ENCODE results near the gene MAP1A.

The MAP1A gene

DNA sequence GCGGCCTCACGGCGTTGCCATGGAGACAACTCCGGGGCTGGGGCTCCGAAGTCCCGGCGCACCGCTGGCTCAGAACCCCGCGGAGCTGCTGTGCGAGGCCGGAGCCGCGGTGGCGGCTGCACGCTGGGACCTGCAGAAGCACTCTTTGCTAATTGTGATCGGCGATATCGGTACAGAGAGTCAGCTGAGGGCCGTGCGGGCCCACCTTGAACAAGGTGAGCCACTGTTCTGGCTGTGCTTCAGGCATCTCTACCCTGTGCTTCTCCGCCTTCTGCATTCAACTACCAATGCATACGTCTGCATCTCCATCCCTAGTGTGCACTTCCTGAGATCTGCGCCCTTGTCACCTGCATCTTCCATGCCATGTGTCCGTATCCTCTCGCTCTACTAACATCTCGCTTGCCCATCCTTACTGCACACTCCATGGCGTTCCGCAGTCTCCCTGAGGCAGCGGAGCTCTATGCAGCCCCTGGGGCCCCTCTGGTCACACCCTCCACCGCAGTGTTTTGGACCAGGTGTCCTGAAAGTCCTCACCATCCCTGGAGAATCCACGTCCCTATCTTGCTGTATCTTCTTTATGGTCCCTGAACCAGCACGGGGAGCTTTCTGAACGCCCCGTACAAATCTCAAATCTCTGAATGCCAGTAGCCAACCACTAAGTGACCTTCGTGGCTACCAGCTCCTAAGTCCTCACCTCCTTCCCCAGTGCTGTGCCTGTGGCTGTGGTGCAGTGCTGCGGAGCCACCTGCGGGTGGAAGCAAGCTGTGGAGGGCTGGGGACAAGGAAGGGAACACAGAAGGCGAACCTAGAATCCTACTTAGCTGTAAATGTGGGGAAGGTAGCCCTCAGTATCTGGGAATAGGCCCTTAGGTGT is 6.2 kb upstream of the MAP1A start:
- DNase-seq, result no peak

DNA sequence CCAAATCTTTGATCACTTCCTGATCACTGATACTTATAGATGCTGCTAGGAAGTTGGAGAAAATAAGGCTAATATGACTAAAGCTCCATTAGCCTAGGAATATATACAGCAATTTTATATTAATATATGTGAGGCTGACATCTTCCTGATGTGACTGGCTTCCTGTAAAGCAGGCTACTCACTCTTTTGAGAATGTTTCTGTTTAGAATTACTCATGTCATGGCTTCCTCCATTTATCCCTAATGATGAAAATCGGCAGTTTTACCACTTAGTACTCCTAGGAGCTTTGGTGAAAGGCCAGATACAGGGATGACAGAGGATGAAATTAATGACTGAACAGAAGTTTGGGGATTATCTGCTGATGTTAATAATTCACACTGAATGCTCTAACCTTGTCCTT is 3.9 kb upstream of the MAP1A start:
- no peak for DNase-seq

DNA sequence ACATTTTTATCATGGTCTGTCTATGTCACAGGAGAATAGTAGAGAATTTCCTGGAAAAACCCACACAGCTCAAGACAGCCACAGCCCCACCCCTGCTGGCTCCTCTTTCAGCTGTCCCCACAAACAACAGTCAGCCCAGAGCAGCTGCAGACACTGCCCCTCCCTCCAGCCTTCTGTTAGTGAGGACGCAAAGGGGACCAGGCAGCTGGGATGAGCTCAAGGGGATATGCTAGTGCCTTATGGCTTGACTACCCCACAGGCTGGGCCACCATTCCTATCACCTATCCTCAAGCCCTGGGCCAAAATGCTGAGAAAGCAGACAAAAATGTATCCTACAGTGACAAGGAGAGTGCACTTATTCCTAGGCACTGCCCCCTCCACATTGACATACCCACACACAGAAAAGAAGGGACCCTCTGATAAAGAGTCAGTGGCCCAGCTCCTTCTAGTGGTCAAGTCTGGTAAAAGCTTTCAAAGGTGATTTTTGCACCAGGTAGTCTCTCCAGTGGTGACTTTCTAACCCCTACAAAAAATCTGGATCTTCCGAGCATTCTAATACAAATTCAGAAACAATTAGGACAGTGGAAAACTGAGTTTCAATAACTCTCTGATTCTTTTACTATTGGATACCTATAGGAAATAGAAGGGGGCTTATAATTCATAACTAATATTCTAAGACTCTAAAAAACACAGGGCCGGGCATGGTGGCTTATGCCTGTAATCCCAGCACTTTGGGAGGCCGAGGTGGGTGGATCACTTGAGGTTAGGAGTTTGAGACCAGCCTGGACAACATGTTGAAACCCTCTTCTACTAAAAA is 3.0 kb upstream of the MAP1A start:
- no peak for DNase-seq

DNA sequence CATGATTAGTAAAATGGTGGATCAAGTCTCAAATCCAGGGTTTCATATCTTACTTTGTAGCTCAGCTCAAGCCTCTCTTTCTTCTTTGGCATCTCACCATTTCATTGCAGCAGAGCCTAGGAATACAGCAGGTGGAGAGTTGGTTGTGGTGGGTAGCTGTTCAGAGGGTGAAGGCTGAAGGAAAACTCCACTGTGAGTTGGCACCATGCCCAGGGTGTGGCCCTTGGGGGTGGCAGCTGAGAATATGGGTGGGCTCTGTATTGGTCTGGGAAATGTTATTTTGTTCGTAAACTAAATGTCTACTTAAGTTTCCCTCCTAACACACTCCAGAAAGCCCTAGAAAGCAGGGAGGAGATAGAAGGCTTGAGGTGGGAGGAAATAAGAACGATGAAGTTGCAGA is 1.7 kb upstream of the MAP1A start:
- DNase-seq, result no peak

DNA sequence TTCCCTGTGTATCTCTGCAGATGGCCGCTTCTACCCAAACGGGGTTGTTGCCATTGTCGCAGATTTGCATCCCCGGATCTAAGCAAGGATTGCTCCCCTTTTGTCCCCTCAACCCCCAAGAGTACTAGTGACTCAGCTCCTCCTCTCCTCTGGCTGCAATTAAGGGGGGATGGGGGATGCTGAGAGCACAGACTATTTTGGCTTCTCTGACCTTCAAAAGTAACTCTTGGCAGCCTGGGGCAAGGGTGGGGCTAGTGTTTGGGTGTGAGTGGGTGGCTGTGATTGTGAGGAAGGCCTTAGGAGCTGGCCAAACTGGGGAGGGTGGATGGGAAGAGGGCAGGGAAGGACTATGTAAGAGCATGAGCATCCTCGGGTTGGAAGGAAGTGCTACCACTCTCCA is 1.2 kb upstream of the MAP1A start:
- DNase-seq, result no peak

DNA sequence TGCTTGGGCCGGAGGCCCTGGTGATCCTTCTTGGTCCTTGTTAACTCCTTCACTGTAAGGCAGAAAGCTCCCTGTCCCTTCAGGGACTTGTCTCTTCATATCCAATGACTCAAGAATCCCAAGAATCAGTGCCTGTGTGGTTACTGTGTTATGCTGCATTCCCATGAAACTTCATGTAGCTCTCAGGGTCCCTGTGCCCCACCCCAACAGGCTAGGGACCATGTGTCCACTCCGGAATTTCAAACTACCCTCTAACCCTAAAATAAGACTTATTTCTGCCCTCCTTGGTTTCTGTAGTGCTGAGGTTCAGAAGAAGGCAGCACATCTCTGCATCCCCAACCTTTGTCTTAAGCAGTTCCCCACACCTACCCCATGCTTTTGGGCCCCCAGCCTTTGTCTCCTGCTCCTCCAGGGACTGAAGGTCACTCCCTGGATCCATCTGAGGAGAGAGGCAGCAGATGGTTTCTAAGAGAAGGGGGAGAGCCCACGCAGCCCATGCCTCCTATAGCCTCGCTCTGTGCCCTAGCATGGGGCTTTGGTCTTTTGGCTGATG is 531 bp upstream of the MAP1A start:
- DNase-seq, result no peak

DNA sequence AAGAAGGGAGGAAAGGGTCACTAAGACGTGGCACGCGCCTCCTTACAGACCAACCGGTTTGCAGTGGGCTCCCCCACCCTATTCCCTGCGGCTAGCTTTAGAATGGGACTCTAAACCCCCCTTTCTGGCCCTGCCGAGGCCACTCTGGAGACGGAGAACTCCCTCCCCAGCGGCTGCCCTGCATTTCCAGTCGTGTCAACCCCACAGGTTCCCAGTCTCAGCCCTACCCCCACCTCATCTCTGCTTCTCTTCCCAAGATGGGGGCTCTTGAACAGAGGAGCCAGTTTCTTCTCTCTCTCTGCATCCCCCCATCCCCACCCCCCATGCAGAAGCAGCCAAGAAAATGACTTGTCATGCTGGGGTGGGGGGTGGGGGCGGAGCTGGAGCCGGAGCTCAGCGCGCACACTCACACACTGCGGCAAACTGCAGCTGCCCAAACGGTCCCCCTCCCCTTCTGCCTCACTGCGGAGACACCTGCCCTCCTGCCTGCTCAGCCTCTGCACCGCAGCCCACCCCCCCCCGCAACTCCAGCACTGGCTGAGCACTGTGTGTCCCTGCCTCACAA is 871 bp downstream of the MAP1A start:
- no peak for DNase-seq

DNA sequence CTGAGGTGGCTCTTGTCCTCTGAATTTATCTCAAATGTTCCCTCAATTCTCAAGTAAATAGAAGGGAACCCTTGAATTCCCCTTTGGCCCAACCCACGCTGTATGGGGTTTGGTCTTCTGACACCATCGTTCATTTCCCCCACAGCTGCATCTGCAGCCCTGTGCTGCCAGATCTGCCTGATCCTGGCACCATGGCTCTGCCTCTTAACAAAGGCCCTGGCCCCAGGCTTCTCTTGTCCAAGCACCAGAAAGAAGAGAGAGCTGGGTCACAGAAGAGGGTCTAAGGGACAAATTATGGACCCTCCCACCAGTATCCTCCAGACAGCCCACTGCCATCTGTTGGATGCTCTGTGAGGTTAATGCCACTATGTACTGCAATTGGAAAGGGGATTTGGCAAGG is 1.8 kb downstream of the MAP1A start:
- peak in 1 of 2 donors; percentile 34 for DNase-seq

DNA sequence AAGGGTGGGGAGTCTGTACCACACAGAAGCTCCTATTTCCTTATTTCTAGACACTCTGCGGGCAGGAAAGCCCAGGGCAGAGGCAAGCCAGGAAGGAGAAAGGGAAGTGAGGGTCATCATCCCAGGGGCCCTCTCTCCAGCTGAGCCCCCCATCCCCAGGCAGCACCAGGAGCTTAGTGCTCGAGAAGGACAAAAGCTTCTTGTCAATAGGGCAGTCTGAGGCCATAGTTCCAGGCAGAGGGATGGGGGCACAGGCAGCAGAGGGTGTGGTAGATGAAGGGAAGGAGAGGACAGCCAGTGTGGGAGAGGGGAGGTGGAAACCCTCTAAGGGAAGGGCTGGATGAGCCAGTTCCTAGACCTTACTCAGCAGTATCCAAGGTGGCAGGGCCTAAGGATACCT is 2.7 kb downstream of the MAP1A start:
- no peak for DNase-seq

DNA sequence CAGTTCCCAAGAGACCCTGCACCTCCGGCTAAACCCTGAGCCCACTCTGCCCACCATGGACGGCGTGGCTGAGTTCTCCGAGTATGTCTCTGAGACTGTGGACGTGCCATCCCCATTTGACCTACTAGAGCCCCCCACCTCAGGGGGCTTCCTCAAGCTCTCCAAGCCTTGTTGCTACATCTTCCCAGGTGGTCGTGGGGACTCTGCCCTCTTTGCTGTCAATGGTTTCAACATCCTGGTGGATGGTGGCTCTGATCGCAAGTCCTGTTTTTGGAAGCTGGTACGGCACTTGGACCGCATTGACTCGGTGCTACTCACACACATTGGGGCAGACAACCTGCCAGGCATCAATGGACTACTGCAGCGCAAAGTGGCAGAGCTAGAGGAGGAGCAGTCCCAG is 4.0 kb downstream of the MAP1A start:
- DNase-seq, result no peak

DNA sequence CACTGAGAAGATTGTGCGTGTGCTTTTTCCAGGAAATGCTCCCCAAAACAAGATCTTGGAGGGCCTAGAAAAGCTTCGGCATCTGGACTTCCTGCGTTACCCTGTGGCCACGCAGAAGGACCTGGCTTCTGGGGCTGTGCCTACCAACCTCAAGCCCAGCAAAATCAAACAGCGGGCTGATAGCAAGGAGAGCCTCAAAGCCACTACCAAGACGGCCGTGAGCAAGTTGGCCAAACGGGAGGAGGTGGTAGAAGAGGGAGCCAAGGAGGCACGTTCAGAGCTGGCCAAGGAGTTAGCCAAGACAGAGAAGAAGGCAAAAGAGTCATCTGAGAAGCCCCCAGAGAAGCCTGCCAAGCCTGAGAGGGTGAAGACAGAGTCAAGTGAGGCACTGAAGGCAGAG is 4.8 kb downstream of the MAP1A start:
- DNase-seq, result no peak

DNA sequence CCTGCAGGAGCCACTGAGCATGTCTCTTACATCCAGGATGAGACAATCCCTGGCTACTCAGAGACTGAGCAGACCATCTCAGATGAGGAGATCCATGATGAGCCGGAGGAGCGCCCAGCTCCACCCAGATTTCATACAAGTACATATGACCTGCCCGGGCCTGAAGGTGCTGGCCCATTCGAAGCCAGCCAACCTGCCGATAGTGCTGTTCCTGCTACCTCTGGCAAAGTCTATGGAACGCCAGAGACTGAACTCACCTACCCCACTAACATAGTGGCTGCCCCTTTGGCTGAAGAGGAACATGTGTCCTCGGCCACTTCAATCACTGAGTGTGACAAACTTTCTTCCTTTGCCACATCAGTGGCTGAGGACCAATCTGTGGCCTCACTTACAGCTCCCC is 6.2 kb downstream of the MAP1A start:
- DNase-seq, result no peak

DNA sequence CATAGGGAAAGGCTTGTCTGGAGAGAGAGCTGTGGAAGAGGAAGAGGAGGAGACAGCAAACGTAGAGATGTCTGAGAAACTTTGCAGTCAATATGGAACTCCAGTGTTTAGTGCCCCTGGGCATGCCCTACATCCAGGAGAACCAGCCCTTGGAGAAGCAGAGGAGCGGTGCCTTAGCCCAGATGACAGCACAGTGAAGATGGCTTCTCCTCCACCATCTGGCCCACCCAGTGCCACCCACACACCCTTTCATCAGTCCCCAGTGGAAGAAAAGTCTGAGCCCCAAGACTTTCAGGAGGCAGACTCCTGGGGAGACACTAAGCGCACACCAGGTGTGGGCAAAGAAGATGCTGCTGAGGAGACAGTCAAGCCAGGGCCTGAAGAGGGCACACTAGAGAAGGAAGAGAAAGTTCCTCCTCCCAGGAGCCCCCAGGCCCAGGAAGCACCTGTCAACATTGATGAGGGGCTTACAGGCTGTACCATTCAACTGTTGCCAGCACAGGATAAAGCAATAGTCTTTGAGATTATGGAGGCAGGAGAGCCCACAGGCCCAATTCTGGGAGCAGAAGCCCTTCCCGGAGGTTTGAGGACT is 6.9 kb downstream of the MAP1A start:
- DNase-seq, result no peak

DNA sequence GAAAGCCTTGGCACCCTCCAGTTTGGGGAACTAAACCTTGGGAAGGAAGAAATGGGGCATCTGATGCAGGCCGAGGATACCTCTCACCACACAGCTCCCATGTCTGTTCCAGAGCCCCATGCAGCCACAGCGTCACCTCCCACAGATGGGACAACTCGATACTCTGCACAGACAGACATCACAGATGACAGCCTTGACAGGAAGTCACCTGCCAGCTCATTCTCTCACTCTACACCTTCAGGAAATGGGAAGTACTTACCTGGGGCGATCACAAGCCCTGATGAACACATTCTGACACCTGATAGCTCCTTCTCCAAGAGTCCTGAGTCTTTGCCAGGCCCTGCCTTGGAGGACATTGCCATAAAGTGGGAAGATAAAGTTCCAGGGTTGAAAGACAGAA is 7.7 kb downstream of the MAP1A start:
- no peak for DNase-seq

DNA sequence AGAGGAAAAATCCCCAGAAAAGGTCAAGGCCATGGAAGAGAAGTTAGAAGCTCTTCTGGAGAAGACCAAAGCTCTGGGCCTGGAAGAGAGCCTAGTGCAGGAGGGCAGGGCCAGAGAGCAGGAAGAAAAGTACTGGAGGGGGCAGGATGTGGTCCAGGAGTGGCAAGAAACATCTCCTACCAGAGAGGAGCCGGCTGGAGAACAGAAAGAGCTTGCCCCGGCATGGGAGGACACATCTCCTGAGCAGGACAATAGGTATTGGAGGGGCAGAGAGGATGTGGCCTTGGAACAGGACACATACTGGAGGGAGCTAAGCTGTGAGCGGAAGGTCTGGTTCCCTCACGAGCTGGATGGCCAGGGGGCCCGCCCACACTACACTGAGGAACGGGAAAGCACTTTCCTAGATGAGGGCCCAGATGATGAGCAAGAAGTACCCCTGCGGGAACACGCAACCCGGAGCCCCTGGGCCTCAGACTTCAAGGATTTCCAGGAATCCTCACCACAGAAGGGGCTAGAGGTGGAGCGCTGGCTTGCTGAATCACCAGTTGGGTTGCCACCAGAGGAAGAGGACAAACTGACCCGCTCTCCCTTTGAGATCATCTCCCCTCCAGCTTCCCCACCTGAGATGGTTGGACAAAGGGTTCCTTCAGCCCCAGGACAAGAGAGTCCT is 9.0 kb downstream of the MAP1A start:
- DNase-seq, result no peak

DNA sequence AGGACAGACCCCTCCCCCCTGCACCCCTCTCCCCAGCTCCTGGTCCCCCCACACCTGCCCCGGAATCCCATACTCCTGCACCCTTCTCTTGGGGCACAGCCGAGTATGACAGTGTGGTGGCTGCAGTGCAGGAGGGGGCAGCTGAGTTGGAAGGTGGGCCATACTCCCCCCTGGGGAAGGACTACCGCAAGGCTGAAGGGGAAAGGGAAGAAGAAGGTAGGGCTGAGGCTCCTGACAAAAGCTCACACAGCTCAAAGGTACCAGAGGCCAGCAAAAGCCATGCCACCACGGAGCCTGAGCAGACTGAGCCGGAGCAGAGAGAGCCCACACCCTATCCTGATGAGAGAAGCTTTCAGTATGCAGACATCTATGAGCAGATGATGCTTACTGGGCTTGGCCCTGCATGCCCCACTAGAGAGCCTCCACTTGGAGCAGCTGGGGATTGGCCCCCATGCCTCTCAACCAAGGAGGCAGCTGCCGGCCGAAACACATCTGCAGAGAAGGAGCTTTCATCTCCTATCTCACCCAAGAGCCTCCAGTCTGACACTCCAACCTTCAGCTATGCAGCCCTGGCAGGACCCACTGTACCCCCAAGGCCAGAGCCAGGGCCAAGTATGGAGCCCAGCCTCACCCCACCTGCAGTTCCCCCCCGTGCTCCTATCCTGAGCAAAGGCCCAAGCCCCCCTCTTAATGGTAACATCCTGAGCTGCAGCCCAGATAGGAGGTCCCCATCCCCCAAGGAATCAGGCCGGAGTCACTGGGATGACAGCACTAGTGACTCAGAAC is 9.8 kb downstream of the MAP1A start:
- DNase-seq, result no peak

DNA sequence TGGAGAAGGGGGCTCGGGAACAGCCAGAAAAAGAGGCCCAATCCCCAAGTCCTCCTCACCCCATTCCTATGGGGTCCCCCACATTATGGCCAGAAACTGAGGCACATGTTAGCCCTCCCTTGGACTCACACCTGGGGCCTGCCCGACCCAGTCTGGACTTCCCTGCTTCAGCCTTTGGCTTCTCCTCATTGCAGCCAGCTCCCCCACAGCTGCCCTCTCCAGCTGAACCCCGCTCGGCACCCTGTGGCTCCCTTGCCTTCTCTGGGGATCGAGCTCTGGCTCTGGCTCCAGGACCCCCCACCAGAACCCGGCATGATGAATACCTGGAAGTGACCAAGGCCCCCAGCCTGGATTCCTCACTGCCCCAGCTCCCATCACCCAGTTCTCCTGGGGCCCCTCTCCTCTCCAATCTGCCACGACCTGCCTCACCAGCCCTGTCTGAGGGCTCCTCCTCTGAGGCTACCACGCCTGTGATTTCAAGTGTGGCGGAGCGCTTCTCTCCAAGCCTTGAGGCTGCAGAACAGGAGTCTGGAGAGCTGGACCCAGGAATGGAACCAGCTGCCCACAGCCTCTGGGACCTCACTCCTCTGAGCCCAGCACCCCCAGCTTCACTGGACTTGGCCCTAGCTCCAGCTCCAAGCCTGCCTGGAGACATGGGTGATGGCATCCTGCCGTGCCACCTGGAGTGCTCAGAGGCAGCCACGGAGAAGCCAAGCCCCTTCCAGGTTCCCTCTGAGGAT is 10.6 kb downstream of the MAP1A start:
- no peak for DNase-seq

DNA sequence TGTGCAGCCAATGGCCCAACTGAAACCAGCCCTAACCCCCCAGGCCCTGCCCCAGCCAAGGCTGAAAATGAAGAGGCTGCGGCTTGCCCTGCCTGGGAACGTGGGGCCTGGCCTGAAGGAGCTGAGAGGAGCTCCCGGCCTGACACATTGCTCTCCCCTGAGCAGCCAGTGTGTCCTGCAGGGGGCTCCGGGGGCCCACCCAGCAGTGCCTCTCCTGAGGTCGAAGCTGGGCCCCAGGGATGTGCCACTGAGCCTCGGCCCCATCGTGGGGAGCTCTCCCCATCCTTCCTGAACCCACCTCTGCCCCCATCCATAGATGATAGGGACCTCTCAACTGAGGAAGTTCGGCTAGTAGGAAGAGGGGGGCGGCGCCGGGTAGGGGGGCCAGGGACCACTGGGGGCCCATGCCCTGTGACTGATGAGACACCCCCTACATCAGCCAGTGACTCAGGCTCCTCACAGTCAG is 11.2 kb downstream of the MAP1A start:
- DNase-seq, result no peak

DNA sequence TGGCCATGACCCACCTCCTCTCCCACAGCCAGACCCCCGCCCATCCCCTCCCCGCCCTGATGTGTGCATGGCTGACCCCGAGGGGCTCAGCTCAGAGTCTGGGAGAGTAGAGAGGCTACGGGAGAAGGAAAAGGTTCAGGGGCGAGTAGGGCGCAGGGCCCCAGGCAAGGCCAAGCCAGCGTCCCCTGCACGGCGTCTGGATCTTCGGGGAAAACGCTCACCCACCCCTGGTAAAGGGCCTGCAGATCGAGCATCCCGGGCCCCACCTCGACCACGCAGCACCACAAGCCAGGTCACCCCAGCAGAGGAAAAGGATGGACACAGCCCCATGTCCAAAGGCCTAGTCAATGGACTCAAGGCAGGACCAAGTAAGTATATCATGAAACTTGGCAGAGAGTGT is 11.7 kb downstream of the MAP1A start:
- no peak for DNase-seq

DNA sequence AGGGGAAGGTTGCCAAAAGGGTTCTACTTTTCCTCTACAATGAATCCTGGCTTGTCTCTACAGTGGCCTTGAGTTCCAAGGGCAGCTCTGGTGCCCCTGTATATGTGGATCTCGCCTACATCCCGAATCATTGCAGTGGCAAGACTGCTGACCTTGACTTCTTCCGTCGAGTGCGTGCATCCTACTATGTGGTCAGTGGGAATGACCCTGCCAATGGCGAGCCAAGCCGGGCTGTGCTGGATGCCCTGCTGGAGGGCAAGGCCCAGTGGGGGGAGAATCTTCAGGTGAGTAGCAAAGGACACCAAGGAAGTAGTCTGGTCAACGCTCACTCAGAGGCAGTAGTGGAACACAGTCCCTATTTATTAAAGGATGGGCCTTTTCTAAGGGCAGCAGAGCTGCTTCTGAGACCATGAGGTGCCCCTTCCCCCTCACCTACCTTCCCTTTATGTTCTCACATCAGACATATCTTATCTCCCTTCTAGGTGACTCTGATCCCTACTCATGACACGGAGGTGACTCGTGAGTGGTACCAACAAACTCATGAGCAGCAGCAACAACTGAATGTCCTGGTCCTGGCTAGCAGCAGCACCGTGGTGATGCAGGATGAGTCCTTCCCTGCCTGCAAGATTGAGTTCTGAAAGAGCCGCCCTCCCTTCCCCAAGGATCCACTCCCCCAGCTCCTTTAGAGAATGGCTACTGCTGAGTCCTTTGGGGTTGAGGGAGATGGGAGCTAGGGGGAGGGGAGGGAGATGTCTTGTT is 12.4 kb downstream of the MAP1A start:
- no peak for DNase-seq
